ENCODE results near the gene CTNNA2. TPM values are rescaled to one million over a fixed set of nuclear protein-coding genes. Genes with fewer than 3 reads are reported as not detected.

CTNNA2 gene
- total and polyA plus RNA-seq, 2 of the 8 experiments (the other 6 are each of a cell fraction or from before 2014, with no cell fraction given), result 3.9 to 9.0 TPM

DNA sequence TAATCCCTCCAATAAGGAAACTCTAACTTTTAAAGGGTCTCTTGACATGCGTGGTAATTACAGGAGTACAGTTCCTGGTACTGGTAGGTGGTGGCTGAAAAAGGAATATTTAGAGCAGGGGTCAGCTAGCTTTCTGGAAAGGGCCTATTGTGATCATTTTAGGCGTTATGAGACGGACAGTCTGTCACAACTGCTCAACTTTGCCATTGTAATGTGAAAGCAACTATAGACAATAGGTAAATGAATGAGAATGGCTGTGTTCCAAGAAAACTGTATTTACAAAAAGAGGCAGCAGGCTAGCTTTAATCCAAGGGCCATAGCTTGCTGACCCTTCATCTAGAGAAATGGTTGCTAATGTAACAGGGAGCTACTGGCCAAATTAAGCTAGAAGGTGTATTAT lies 969.4 kb downstream of the CTNNA2 start:
- Histone ChIP-seq H3K4ac (replicated peaks; ENCODE audit: insufficient read length, low read depth, low read length) (no peak overlapping the region), H4K8ac (ENCODE audit: extremely low read depth, insufficient read depth, low read length) (no peak overlapping the region), H3K18ac (ENCODE audit: extremely low read depth, low read length) (no peak overlapping the region), H3K56ac (replicated peaks; ENCODE audit: insufficient read length, low read depth, low read length) (no peak overlapping the region), H2BK20ac (ENCODE audit: low read length) (no peak overlapping the region), H3K9me3 (ENCODE audit: insufficient read depth in 2 of 2, low read depth in 1 of 2, low read length in 1 of 2) (no peaks in the 10 kb centered on the region), H3K23ac (ENCODE audit: insufficient read length) (no peak overlapping the region), H3K9ac (replicated peaks in 1 of 4; ENCODE audit: extremely low read depth in 1 of 4, low read depth in 3 of 4, low read length in 3 of 4) (no peak overlapping the region), H2AK5ac (ENCODE audit: low read depth, low read length) (no peak overlapping the region), H3K27ac (ENCODE audit: low read depth, low read length) (no peak overlapping the region), H3K14ac (ENCODE audit: insufficient read length) (no peak overlapping the region), H3K4me1 (replicated peaks in 1 of 4; ENCODE audit: control insufficient read depth in 3 of 4, insufficient read depth in 4 of 4, low read length in 3 of 4) (no peaks in the 10 kb centered on the region), H2BK5ac (ENCODE audit: low read depth, low read length) (no peak overlapping the region), H2BK120ac (replicated peaks; ENCODE audit: low read depth, low read length) (no peak overlapping the region), H2BK12ac (ENCODE audit: low read depth, low read length) (no peak overlapping the region), H4K91ac (replicated peaks; ENCODE audit: insufficient read length, low read length) (no peak overlapping the region), H2AFZ (ENCODE audit: low read length) (no peak overlapping the region), H4K20me1 (replicated peaks in 1 of 2; ENCODE audit: control insufficient read depth in 1 of 2, insufficient read depth in 2 of 2, low read length in 2 of 2) (no peaks in the 10 kb centered on the region), H3K79me1 (ENCODE audit: low read depth, low read length) (no peaks in the 10 kb centered on the region), H3K4me3 (ENCODE audit: extremely low read depth in 1 of 4, insufficient read depth in 2 of 4, low read depth in 3 of 4, low read length in 4 of 4) (no peak overlapping the region), H3K23me2 (ENCODE audit: low read depth, low read length) (no peaks in the 10 kb centered on the region), H3K27me3 (replicated peaks in 1 of 4; ENCODE audit: control insufficient read depth in 3 of 4, extremely low read depth in 1 of 4, insufficient read depth in 3 of 4, low read length in 3 of 4) (no peaks in the 10 kb centered on the region), H4K5ac (ENCODE audit: insufficient read length, low read depth, low read length) (no peak overlapping the region), H3K36me3 (ENCODE audit: control insufficient read depth in 2 of 4, insufficient read depth in 4 of 4, low read length in 3 of 4) (no peaks in the 10 kb centered on the region), H3K79me2 (ENCODE audit: control insufficient read depth in 1 of 2, insufficient read depth in 2 of 2, low read length in 2 of 2) (no peaks in the 10 kb centered on the region), H3K4me2 (ENCODE audit: insufficient read depth in 1 of 2, low read depth in 2 of 2, low read length in 2 of 2) (no peak overlapping the region), H2BK15ac (ENCODE audit: low read length) (no peak overlapping the region)
- DNase-seq (ENCODE audit: low read depth in 1 of 2, low spot score in 2 of 2), result no peak
- no peak for FAIRE-seq
- TF ChIP-seq KDM5A (IDR thresholded peaks at IDR 0.05; ENCODE audit: low read length), result no peak
- TF ChIP-seq RXRA (IDR thresholded peaks at IDR 0.05; ENCODE audit: insufficient read depth, low read depth, low read length), result no peak
- no peak for TF ChIP-seq TBP (IDR thresholded peaks at IDR 0.05; ENCODE audit: low read depth, low read length)
- TF ChIP-seq SP1 (IDR thresholded peaks at IDR 0.05; ENCODE audit: low read depth, low read length), result no peak
- no peak for TF ChIP-seq SP4 (IDR thresholded peaks at IDR 0.05; ENCODE audit: low read length)
- TF ChIP-seq RNF2 (IDR thresholded peaks at IDR 0.05; ENCODE audit: borderline replicate concordance, low read depth, low read length, missing control alignments, poor library complexity, severe bottlenecking), result no peak
- TF ChIP-seq CEBPB (IDR thresholded peaks at IDR 0.05; ENCODE audit: low read depth, low read length), result no peak
- ChIA-PET CTCF (ENCODE audit: partially characterized antibody) (no interaction called here), POLR2A (ENCODE audit: partially characterized antibody) (no interaction called here)
- WGBS, 2 experiments (ENCODE audit: extremely low coverage in 1 of 2, insufficient coverage in 1 of 2, insufficient read length in 1 of 2, insufficient replicate concordance in 2 of 2, low coverage in 1 of 2, low lambda C conversion rate in 2 of 2, missing lambda C conversion rate in 1 of 2), result 88% methylated on average over 3 of the region's 3 CpGs; no CpG with 5 or more reads in 1 of the 2 experiments

Measured in H1 (cell line).